HCT116 (cell line): ENCODE measurements around the gene NOL3. TPM values are rescaled to one million over a fixed set of nuclear protein-coding genes. Genes with fewer than 3 reads are reported as not detected.

Experiments
- ATAC-seq: fragments of 200-7000 bp; cut with Tn5 transposase; 2 replicates; pipeline ENCODE4 v1.9.1; 2020; ENCODE audit warnings: mild to moderate bottlenecking, moderate library complexity
- BruUV-seq: library from RNA; stranded (reverse); fragments of 400-500 nt; replicated peaks from 2 replicates; lab custom pipeline; 2021; lab: Mats Ljungman, UMichigan
- CTCF ChIA-PET: fragments of 300-600 bp; sonication (Branson Sonifier 250); formaldehyde crosslinking; loops from one replicate; lab custom pipeline; 2021; ENCODE audit warnings: antibody characterized with exemption; lab: Charles Lee
- POLR2A ChIA-PET: fragments of 300-600, 350-600 bp; sonication (Branson Sonifier 250); formaldehyde crosslinking; loops from one replicate; lab custom pipeline; 2021; ENCODE audit warnings: antibody characterized with exemption; lab: Charles Lee
- RAD21 ChIA-PET, 2 experiments: fragments of 300-600 bp; sonication (Branson Sonifier 250); formaldehyde crosslinking; loops; one replicate each; lab custom pipeline; 2023; ENCODE audit warnings: low total read pairs in 2 of 2; ENCODE audit not compliant: uncharacterized antibody in 2 of 2, unreplicated experiment in 2 of 2, low non-redundant PET in 1 of 2; lab: Charles Lee
- DNase-seq: peaks from one replicate; pipeline ENCODE4 v3.0.0-alpha.2; 2010; ENCODE audit warnings: low read depth, low spot score
- H2AFZ ChIP-seq: fragments of 200-600 bp; shearing (Covaris generic), sonication (generic); 2 replicates; pipeline ENCODE4 v1.6.1; 2017; ENCODE audit warnings: low read depth, mixed run types, mixed read lengths, antibody characterized with exemption, low read length; ENCODE audit not compliant: poor library complexity, severe bottlenecking
- H3K27ac ChIP-seq: 2 replicates; pipeline ENCODE4 v1.5.1; 2012; ENCODE audit warnings: low read depth, low read length
- H3K27me3 ChIP-seq: fragments of 200-600 bp; sonication (generic); 2 replicates; pipeline ENCODE4 v1.6.1; 2016; ENCODE audit warnings: mixed run types, low read length, mixed read lengths; ENCODE audit not compliant: insufficient read depth
- H3K36me3 ChIP-seq, 2 experiments: fragments of 200-500 bp in 1 of 2; fragments of 200-600 bp in 1 of 2; sonication (Bioruptor generic) in 1 of 2; sonication (generic) in 1 of 2; 2 replicates each; pipeline versions ENCODE4 v1.5.1 to v1.6.1; 2014 to 2016; ENCODE audit warnings: low read length in 2 of 2, inconsistent platforms in 1 of 2, mixed read lengths in 1 of 2, mixed run types in 1 of 2; ENCODE audit not compliant: insufficient read depth in 2 of 2, control insufficient read depth in 1 of 2
- H3K4me1 ChIP-seq, 2 experiments: fragments of 200-600 bp in 1 of 2; sonication (generic) in 1 of 2; 2 replicates each; pipeline versions ENCODE4 v1.5.1 to v1.6.1; 2012 to 2017; ENCODE audit warnings: low read length in 2 of 2, inconsistent platforms in 1 of 2, mild to moderate bottlenecking in 1 of 2, mixed read lengths in 1 of 2, mixed run types in 1 of 2, moderate library complexity in 1 of 2; ENCODE audit not compliant: insufficient read depth in 2 of 2, control insufficient read depth in 1 of 2
- H3K4me2 ChIP-seq: fragments of 200-600 bp; sonication (generic); 2 replicates; pipeline ENCODE4 v1.6.1; 2017; ENCODE audit warnings: mixed run types, low read length, mixed read lengths
- H3K4me3 ChIP-seq, 2 experiments: fragments of 200-600 bp in 1 of 2; sonication (generic) in 1 of 2; replicated peaks in 1 of 2; 2 replicates each; pipeline ENCODE4 v1.5.1; 2011 to 2016; ENCODE audit warnings: low read length in 2 of 2, control low read depth in 1 of 2, low read depth in 1 of 2, mild to moderate bottlenecking in 1 of 2, mixed read lengths in 1 of 2, mixed run types in 1 of 2
- H3K79me2 ChIP-seq: fragments of 200-600 bp; sonication (generic); 2 replicates; pipeline ENCODE4 v1.6.1; 2017; ENCODE audit warnings: mild to moderate bottlenecking, mixed run types, low read length, moderate library complexity, mixed read lengths; ENCODE audit not compliant: insufficient read depth
- H3K9ac ChIP-seq: fragments of 200-600 bp; sonication (generic); 2 replicates; pipeline ENCODE4 v1.6.1; 2016; ENCODE audit warnings: low read length, mixed read lengths
- H3K9me2 ChIP-seq: fragments of 200-600 bp; sonication (generic), shearing (Covaris generic); 2 replicates; pipeline ENCODE4 v1.6.1; 2017; ENCODE audit warnings: mixed run types, mild to moderate bottlenecking, moderate library complexity; ENCODE audit not compliant: insufficient read depth
- H3K9me3 ChIP-seq, 2 experiments: fragments of 200-500 bp in 1 of 2; fragments of 200-600 bp in 1 of 2; sonication (Bioruptor generic) in 1 of 2; sonication (generic) in 1 of 2; 2 replicates each; pipeline ENCODE4 v1.6.1; 2014 to 2017; ENCODE audit warnings: low read length in 2 of 2, mixed read lengths in 2 of 2, inconsistent platforms in 1 of 2, low read depth in 1 of 2, mild to moderate bottlenecking in 1 of 2, mixed run types in 1 of 2, moderate library complexity in 1 of 2; ENCODE audit not compliant: control insufficient read depth in 1 of 2, insufficient read depth in 1 of 2
- H4K20me1 ChIP-seq: fragments of 200-600 bp; sonication (generic), shearing (Covaris generic); 2 replicates; pipeline ENCODE4 v1.6.1; 2017; ENCODE audit warnings: mixed run types, mild to moderate bottlenecking, moderate library complexity; ENCODE audit not compliant: insufficient read depth
- CBX3 ChIP-seq: IDR thresholded peaks from 2 replicates; pipeline ENCODE4 v1.6.1; 2012; ENCODE audit warnings: low read depth
- EGR1 ChIP-seq: IDR thresholded peaks from 2 replicates; pipeline ENCODE4 v1.6.1; 2012; ENCODE audit warnings: low read depth
- ELF1 ChIP-seq: IDR thresholded peaks from 2 replicates; pipeline ENCODE4 v1.6.1; 2012; ENCODE audit warnings: low read depth, borderline replicate concordance
- EZH2 ChIP-seq: fragments of 200-600 bp; sonication (generic); IDR thresholded peaks from 2 replicates; pipeline ENCODE4 v1.6.1; 2017; ENCODE audit warnings: antibody characterized with exemption, mixed run types
- MAX ChIP-seq: IDR thresholded peaks from 2 replicates; pipeline ENCODE4 v1.6.1; 2012
- RAD21 ChIP-seq: IDR thresholded peaks from 2 replicates; pipeline ENCODE4 v1.6.1; 2012; ENCODE audit warnings: low read depth, mild to moderate bottlenecking
- SP1 ChIP-seq: IDR thresholded peaks from 2 replicates; pipeline ENCODE4 v1.6.1; 2012; ENCODE audit warnings: low read depth
- SRF ChIP-seq: IDR thresholded peaks from 2 replicates; pipeline ENCODE4 v1.6.1; 2012; ENCODE audit warnings: low read depth
- ZBTB33 ChIP-seq: IDR thresholded peaks from 2 replicates; pipeline ENCODE4 v1.6.1; 2011; ENCODE audit warnings: mild to moderate bottlenecking, low read length, moderate library complexity; ENCODE audit not compliant: insufficient replicate concordance; ENCODE audit errors: extremely low read depth
- ZFX ChIP-seq: fragments of 450-650 bp; IDR thresholded peaks from 2 replicates; pipeline ENCODE4 v1.6.1; 2017
- ZNF274 ChIP-seq: fragments of 200-500 bp; sonication (Bioruptor generic); IDR thresholded peaks from 2 replicates; pipeline ENCODE4 v1.6.1; 2014; ENCODE audit warnings: mild to moderate bottlenecking, low read depth, low read length, inconsistent platforms
- intact Hi-C: fragments of 100-400 bp; cut with micrococcal nuclease; formaldehyde crosslinking; loops from 2 replicates; pipeline ENCODE4 v1.10.0; 2022
- total RNA-seq: library from RNA; stranded (reverse); gene quantifications from one replicate; pipeline ENCODE4 v1.2.1, GENCODE V29; 2021; ENCODE audit not compliant: unreplicated experiment
- TF ChIP-seq, protein P1 (sequence below): IDR thresholded peaks from 2 replicates; pipeline ENCODE4 v1.6.1; 2012
- TF ChIP-seq, protein P2 (sequence below), 3 experiments: fragments of 200-600 bp in 1 of 3; sonication (generic) in 1 of 3; IDR thresholded peaks in 2 of 3; conservative IDR thresholded peaks in 1 of 3; 2 replicates each; pipeline ENCODE4 v1.5.1; 2012 to 2017; ENCODE audit warnings: low read depth in 2 of 3, low read length in 2 of 3, antibody characterized with exemption in 1 of 3, borderline replicate concordance in 1 of 3, control low read depth in 1 of 3, mild to moderate bottlenecking in 1 of 3, mixed read lengths in 1 of 3, mixed run types in 1 of 3, moderate library complexity in 1 of 3; ENCODE audit not compliant: insufficient read depth in 1 of 3

Gene NOL3
- total RNA-seq, 1 experiment from 2014 or later: 54.0 TPM

GRCh38 chr16:67182288-67182687, 11.9 kb downstream of the NOL3 start:
- ChIA-PET RAD21 (no interaction called here), CTCF (interaction anchor here (0.7 to 1.1 kb wide), 2 partner anchors 16 to 156 kb away, joined by 3 read pairs; no protein-coding TSS in a partner anchor), POLR2A (no interaction called here)
- no peak overlapping the region for H3K9ac ChIP-seq
- H3K4me3 ChIP-seq: peak overlapping the region; percentile 68 to 71; a peak in 3 of 4 replicates
- no peaks in the 10 kb centered on the region for H3K9me2 ChIP-seq
- H3K4me2 ChIP-seq: peak overlapping the region; percentile 82
- peaks cover 11% of the 10 kb centered on the region for H3K79me2 ChIP-seq
- peaks cover 29 to 67% of the 10 kb centered on the region in 2 experiments for H3K4me1 ChIP-seq
- H2AFZ ChIP-seq: no peak overlapping the region
- intact Hi-C loops: no loop called here
- no peaks in the 10 kb centered on the region for H4K20me1 ChIP-seq
- ATAC-seq (no peak), DNase-seq (no peak)
- TF ChIP-seq EZH2 (no peak), ZBTB33 (no peak), MAX (no peak), CBX3 (no peak), ZNF274 (no peak), SP1 (no peak), RAD21 (no peak), SRF (no peak), EGR1 (no peak), ELF1 (no peak), ZFX (no peak)
- TF ChIP-seq, protein P1, sequence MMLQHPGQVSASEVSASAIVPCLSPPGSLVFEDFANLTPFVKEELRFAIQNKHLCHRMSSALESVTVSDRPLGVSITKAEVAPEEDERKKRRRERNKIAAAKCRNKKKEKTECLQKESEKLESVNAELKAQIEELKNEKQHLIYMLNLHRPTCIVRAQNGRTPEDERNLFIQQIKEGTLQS: no peak
- TF ChIP-seq, protein P2, sequence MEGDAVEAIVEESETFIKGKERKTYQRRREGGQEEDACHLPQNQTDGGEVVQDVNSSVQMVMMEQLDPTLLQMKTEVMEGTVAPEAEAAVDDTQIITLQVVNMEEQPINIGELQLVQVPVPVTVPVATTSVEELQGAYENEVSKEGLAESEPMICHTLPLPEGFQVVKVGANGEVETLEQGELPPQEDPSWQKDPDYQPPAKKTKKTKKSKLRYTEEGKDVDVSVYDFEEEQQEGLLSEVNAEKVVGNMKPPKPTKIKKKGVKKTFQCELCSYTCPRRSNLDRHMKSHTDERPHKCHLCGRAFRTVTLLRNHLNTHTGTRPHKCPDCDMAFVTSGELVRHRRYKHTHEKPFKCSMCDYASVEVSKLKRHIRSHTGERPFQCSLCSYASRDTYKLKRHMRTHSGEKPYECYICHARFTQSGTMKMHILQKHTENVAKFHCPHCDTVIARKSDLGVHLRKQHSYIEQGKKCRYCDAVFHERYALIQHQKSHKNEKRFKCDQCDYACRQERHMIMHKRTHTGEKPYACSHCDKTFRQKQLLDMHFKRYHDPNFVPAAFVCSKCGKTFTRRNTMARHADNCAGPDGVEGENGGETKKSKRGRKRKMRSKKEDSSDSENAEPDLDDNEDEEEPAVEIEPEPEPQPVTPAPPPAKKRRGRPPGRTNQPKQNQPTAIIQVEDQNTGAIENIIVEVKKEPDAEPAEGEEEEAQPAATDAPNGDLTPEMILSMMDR (IDR thresholded peaks at IDR 0.05 in 2 of 3, conservative IDR thresholded peaks at IDR 0.05 in 1 of 3; ENCODE audit: borderline replicate concordance in 1 of 3, insufficient read depth in 1 of 3, low read depth in 2 of 3, low read length in 2 of 3): no peak
- no peak overlapping the region for H3K27ac ChIP-seq
- BruUV-seq: no TSS peak
- H3K9me3 ChIP-seq: no peaks in the 10 kb centered on the region
- no peaks in the 10 kb centered on the region for H3K27me3 ChIP-seq
- no peaks in the 10 kb centered on the region for H3K36me3 ChIP-seq
